GM23338 (cell line): ENCODE measurements around the gene HTR2B. TPM values are rescaled to one million over a fixed set of nuclear protein-coding genes. Genes with fewer than 3 reads are reported as not detected.

Experiments used
- ATAC-seq: fragments of 200-7000 bp; cut with Tn5 transposase; 3 replicates; pipeline ENCODE4 v1.9.1; 2020
- DNase-seq: peaks from one replicate; pipeline ENCODE4 v3.0.0-alpha.2; 2015; ENCODE audit warnings: low spot score
- H2AFZ ChIP-seq: fragments of 200-600 bp; sonication (generic); 2 replicates; pipeline ENCODE4 v1.8.0; 2016; ENCODE audit warnings: antibody characterized with exemption, mild to moderate bottlenecking, moderate library complexity
- H3F3A ChIP-seq: fragments of 200-600 bp; sonication (generic); replicated peaks from 2 replicates; pipeline ENCODE4 v1.8.0; 2017; ENCODE audit warnings: antibody characterized with exemption, mixed run types, low read depth
- H3K27ac ChIP-seq: fragments of 200-600 bp; sonication (generic); 2 replicates; pipeline ENCODE4 v1.6.1; 2016; ENCODE audit warnings: low read depth
- H3K27me3 ChIP-seq: fragments of 200-600 bp; sonication (generic); 2 replicates; pipeline ENCODE4 v1.8.0; 2016; ENCODE audit warnings: mild to moderate bottlenecking, mixed run types, moderate library complexity; ENCODE audit not compliant: insufficient read depth
- H3K36me3 ChIP-seq: fragments of 200-600 bp; sonication (generic); 2 replicates; pipeline ENCODE4 v1.8.0; 2016; ENCODE audit warnings: mild to moderate bottlenecking; ENCODE audit not compliant: insufficient read depth
- H3K4me1 ChIP-seq: fragments of 200-600 bp; sonication (generic); 2 replicates; pipeline ENCODE4 v1.8.0; 2016; ENCODE audit warnings: mild to moderate bottlenecking, moderate library complexity; ENCODE audit not compliant: insufficient read depth
- H3K4me2 ChIP-seq: fragments of 200-600 bp; sonication (generic); 2 replicates; pipeline ENCODE4 v1.7.1; 2017; ENCODE audit warnings: mixed run types
- H3K4me3 ChIP-seq: fragments of 200-600 bp; sonication (generic); 2 replicates; pipeline ENCODE4 v1.6.1; 2016; ENCODE audit warnings: mixed run types
- H3K79me2 ChIP-seq: fragments of 200-600 bp; sonication (generic); replicated peaks from 2 replicates; pipeline ENCODE4 v1.8.0; 2017; ENCODE audit warnings: mild to moderate bottlenecking; ENCODE audit not compliant: insufficient read depth
- H3K9me2 ChIP-seq: fragments of 200-600 bp; sonication (generic); 2 replicates; pipeline ENCODE4 v1.8.0; 2017; ENCODE audit not compliant: insufficient read depth
- H4K20me1 ChIP-seq: fragments of 200-600 bp; sonication (generic); replicated peaks from 2 replicates; pipeline ENCODE4 v1.8.0; 2017; ENCODE audit warnings: mild to moderate bottlenecking; ENCODE audit not compliant: insufficient read depth
- H3K27ac Mint-ChIP-seq: 2 replicates; pipeline ENCODE4 v1.8.0; 2020; ENCODE audit warnings: inconsistent platforms, mild to moderate bottlenecking, moderate library complexity, mixed read lengths
- H3K27me3 Mint-ChIP-seq: 3 replicates; pipeline ENCODE4 v1.8.0; 2022; ENCODE audit warnings: low read depth, mild to moderate bottlenecking, moderate library complexity, mixed read lengths, inconsistent platforms; ENCODE audit not compliant: insufficient read depth, poor library complexity
- H3K36me3 Mint-ChIP-seq: 3 replicates; pipeline ENCODE4 v1.8.0; 2021; ENCODE audit warnings: low read depth, mild to moderate bottlenecking, inconsistent platforms, moderate library complexity, mixed read lengths
- H3K4me1 Mint-ChIP-seq: 3 replicates; pipeline ENCODE4 v1.8.0; 2020; ENCODE audit warnings: mild to moderate bottlenecking, inconsistent platforms, mixed read lengths
- H3K4me3 Mint-ChIP-seq: 3 replicates; pipeline ENCODE4 v1.8.0; 2021; ENCODE audit warnings: moderate library complexity, mild to moderate bottlenecking, inconsistent platforms, mixed read lengths
- H3K9me3 Mint-ChIP-seq: 3 replicates; pipeline ENCODE4 v1.8.0; 2020; ENCODE audit warnings: moderate library complexity, mild to moderate bottlenecking, inconsistent platforms, mixed read lengths
- CREB1 ChIP-seq: fragments of 250-450 bp; sonication (Bioruptor Pico); IDR thresholded peaks from 2 replicates; pipeline ENCODE4 v1.5.0; 2020; ENCODE audit warnings: low read depth, mild to moderate bottlenecking, moderate library complexity
- ETS1 ChIP-seq: IDR thresholded peaks from 2 replicates; pipeline ENCODE4 v1.6.1; 2016; ENCODE audit warnings: antibody characterized with exemption
- EZH2phosphoT487 ChIP-seq: fragments of 200-600 bp; sonication (generic); IDR thresholded peaks from one replicate; pipeline ENCODE4 v1.8.1; 2018; ENCODE audit warnings: antibody characterized with exemption; ENCODE audit not compliant: unreplicated experiment
- JUNB ChIP-seq: IDR thresholded peaks from one replicate; pipeline ENCODE4 v1.6.1; 2016; ENCODE audit warnings: antibody characterized with exemption; ENCODE audit not compliant: unreplicated experiment
- REST ChIP-seq: IDR thresholded peaks from one replicate; pipeline ENCODE4 v1.6.1; 2018; ENCODE audit warnings: antibody characterized with exemption; ENCODE audit not compliant: unreplicated experiment
- STAT1 ChIP-seq: IDR thresholded peaks from one replicate; pipeline ENCODE4 v1.6.1; 2016; ENCODE audit warnings: antibody characterized with exemption; ENCODE audit not compliant: unreplicated experiment
- ZNF114 ChIP-seq: fragments of 250-450 bp; sonication (Bioruptor Pico); IDR thresholded peaks from 2 replicates; pipeline ENCODE4 v1.5.0; 2020; ENCODE audit warnings: mild to moderate bottlenecking, moderate library complexity
- ZNF331 ChIP-seq: fragments of 250-450 bp; sonication (Bioruptor Pico); IDR thresholded peaks from 2 replicates; pipeline ENCODE4 v1.5.0; 2020; ENCODE audit warnings: low read depth, mild to moderate bottlenecking, moderate library complexity
- ZNF462 ChIP-seq: fragments of 250-450 bp; sonication (Bioruptor Pico); IDR thresholded peaks from 2 replicates; pipeline ENCODE4 v1.5.0; 2020; ENCODE audit warnings: mild to moderate bottlenecking, moderate library complexity
- polyA plus RNA-seq: library from polyadenylated mRNA; unstranded; fragments of >200 nt; fragmentation: Nextera tagmentation; extraction: Ambion mirVana; gene quantifications from 2 replicates; pipeline ENCODE4 v1.2.1, GENCODE V29; 2016
- total RNA-seq: library from RNA; depleted of rRNA; stranded (reverse); fragments of >200 nt; shearing (Covaris generic); gene quantifications from 2 replicates; pipeline ENCODE4 v1.2.3, GENCODE V29; 2014
- TF ChIP-seq, protein P1 (sequence below), 2 experiments: fragments of 200-600 bp in 1 of 2; sonication (generic) in 1 of 2; conservative IDR thresholded peaks; 2 replicates each; pipeline versions ENCODE4 v1.5.1 to v1.6.1; 2016 to 2017; ENCODE audit warnings: antibody characterized with exemption in 2 of 2, low read depth in 2 of 2, mild to moderate bottlenecking in 2 of 2, moderate library complexity in 1 of 2

Gene HTR2B
- total and polyA plus RNA-seq, 2 experiments from 2014 or later, result 0.16 TPM; not detected in 1

DNA sequence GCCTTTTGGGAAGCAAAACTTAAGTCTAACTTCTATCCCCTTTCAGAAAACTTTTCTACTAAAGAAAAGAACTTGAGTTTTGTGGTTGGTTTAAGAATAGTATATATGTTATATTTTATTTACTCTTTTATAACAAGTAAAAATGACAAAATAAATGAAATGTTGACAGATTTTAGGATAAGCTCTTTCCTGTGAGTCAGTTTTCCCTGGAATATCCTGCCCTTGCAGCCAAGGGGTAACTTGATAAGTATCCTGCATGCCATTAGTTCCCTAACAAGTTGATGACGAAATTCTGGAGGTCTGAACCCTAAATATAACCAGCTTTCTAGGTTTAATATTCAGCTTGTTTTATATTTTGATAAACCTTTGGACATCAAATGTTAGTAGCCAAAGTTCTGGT lies 7.3 kb upstream of the HTR2B start:
- H3K27me3 Mint-ChIP-seq, result no peaks in the 10 kb centered on the region
- H4K20me1 ChIP-seq, result no peaks in the 10 kb centered on the region
- H3K36me3 ChIP-seq, result no peaks in the 10 kb centered on the region
- peak; percentile 19 for DNase-seq
- H3K9me2 ChIP-seq, result no peaks in the 10 kb centered on the region
- no peak overlapping the region for H3K4me3 ChIP-seq
- H3K27me3 ChIP-seq, result no peaks in the 10 kb centered on the region
- TF ChIP-seq, protein P1, sequence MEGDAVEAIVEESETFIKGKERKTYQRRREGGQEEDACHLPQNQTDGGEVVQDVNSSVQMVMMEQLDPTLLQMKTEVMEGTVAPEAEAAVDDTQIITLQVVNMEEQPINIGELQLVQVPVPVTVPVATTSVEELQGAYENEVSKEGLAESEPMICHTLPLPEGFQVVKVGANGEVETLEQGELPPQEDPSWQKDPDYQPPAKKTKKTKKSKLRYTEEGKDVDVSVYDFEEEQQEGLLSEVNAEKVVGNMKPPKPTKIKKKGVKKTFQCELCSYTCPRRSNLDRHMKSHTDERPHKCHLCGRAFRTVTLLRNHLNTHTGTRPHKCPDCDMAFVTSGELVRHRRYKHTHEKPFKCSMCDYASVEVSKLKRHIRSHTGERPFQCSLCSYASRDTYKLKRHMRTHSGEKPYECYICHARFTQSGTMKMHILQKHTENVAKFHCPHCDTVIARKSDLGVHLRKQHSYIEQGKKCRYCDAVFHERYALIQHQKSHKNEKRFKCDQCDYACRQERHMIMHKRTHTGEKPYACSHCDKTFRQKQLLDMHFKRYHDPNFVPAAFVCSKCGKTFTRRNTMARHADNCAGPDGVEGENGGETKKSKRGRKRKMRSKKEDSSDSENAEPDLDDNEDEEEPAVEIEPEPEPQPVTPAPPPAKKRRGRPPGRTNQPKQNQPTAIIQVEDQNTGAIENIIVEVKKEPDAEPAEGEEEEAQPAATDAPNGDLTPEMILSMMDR (conservative IDR thresholded peaks at IDR 0.05; ENCODE audit: low read depth in 2 of 2), result no peak
- TF ChIP-seq ZNF114 (no peak), ETS1 (no peak), ZNF462 (CRISPR knock-in tag) (no peak), REST (no peak), JUNB (no peak), CREB1 (CRISPR knock-in tag) (no peak), ZNF331 (no peak), EZH2phosphoT487 (no peak), STAT1 (no peak)
- peaks cover 25% of the 10 kb centered on the region for H3K79me2 ChIP-seq
- no peak overlapping the region for H3K4me3 Mint-ChIP-seq
- H3K4me1 ChIP-seq, result peaks cover 40% of the 10 kb centered on the region
- no peak overlapping the region for H3K27ac ChIP-seq
- no peak; the same call in 2 of the 3 replicates for ATAC-seq
- no peaks in the 10 kb centered on the region for H3K9me3 Mint-ChIP-seq
- no peaks in the 10 kb centered on the region for H3K36me3 Mint-ChIP-seq
- H3F3A ChIP-seq, result no peaks in the 10 kb centered on the region
- H3K27ac Mint-ChIP-seq, result no peak overlapping the region
- H3K4me1 Mint-ChIP-seq, result peaks cover 30% of the 10 kb centered on the region; the same call in 2 of the 3 replicates
- 0 out of 2 replicates have a peak overlapping the region, but pooled peaks have one; percentile 5 for H3K4me2 ChIP-seq
- no peak overlapping the region for H2AFZ ChIP-seq
